CD4-positive, alpha-beta T cell (primary cell): ENCODE results near the gene CNTFR. TPM values are rescaled to one million over a fixed set of nuclear protein-coding genes. Genes with fewer than 3 reads are reported as not detected.

Source experiments
- ATAC-seq: fragments of 200-7000 bp; cut with Tn5 transposase; one replicate; pipeline ENCODE4 v1.10.0; 2022; ENCODE audit warnings: mild to moderate bottlenecking; ENCODE audit not compliant: poor library complexity
- CTCF ChIA-PET: fragments of 350-600 bp; sonication (Branson Sonifier 250); formaldehyde crosslinking; loops from one replicate; lab custom pipeline; 2021; ENCODE audit warnings: antibody characterized with exemption, inconsistent platforms; lab: Charles Lee
- POLR2A ChIA-PET: fragments of 350-600 bp; sonication (Branson Sonifier 250); formaldehyde crosslinking; loops from one replicate; lab custom pipeline; 2021; ENCODE audit warnings: antibody characterized with exemption, inconsistent platforms; lab: Charles Lee
- DNase-seq, 14 experiments: peaks; one replicate each; pipeline ENCODE4 v3.0.0-alpha.2; 2013 to 2020; ENCODE audit warnings: mixed read lengths in 2 of 14
- H3K27ac ChIP-seq, 2 donors: one replicate each; pipeline versions ENCODE4 v1.5.1 to v1.7.0; 2013; ENCODE audit warnings: low read length in 2 of 2, low read depth in 1 of 2, mild to moderate bottlenecking in 1 of 2
- H3K27me3 ChIP-seq, 2 experiments: 1 replicate in 1 of 2; 2 replicates in 1 of 2; pipeline versions ENCODE4 v1.6.1 to v1.7.0; 2013; ENCODE audit warnings: low read length in 2 of 2, control low read depth in 1 of 2, mild to moderate bottlenecking in 1 of 2, moderate library complexity in 1 of 2; ENCODE audit not compliant: insufficient read depth in 2 of 2, control insufficient read depth in 1 of 2
- H3K36me3 ChIP-seq: one replicate; pipeline ENCODE4 v1.6.1; 2013; ENCODE audit warnings: low read length, control low read depth; ENCODE audit not compliant: insufficient read depth
- H3K4me1 ChIP-seq: one replicate; pipeline ENCODE4 v1.6.1; 2013; ENCODE audit warnings: low read length, control low read depth; ENCODE audit not compliant: insufficient read depth
- H3K4me3 ChIP-seq: one replicate; pipeline ENCODE4 v1.5.1; 2013; ENCODE audit warnings: mild to moderate bottlenecking, low read length, moderate library complexity
- H3K9me3 ChIP-seq, 2 experiments: 1 replicate in 1 of 2; 2 replicates in 1 of 2; pipeline versions ENCODE4 v1.6.1 to v1.7.0; 2013; ENCODE audit warnings: low read length in 2 of 2, mild to moderate bottlenecking in 2 of 2, control low read depth in 1 of 2, moderate library complexity in 1 of 2; ENCODE audit not compliant: control insufficient read depth in 1 of 2, insufficient read depth in 1 of 2
- H3K27ac Mint-ChIP-seq: one replicate; pipeline ENCODE4 v1.8.0; 2020; ENCODE audit warnings: mixed read lengths
- H3K27me3 Mint-ChIP-seq: one replicate; pipeline ENCODE4 v1.8.0; 2021; ENCODE audit warnings: mixed read lengths
- H3K36me3 Mint-ChIP-seq: one replicate; pipeline ENCODE4 v1.8.0; 2021; ENCODE audit warnings: low read depth, mixed read lengths
- H3K4me1 Mint-ChIP-seq: one replicate; pipeline ENCODE4 v1.8.0; 2021; ENCODE audit warnings: low read depth, mixed read lengths
- H3K4me3 Mint-ChIP-seq: one replicate; pipeline ENCODE4 v1.8.0; 2020; ENCODE audit warnings: mild to moderate bottlenecking, mixed read lengths
- H3K9me3 Mint-ChIP-seq: one replicate; pipeline ENCODE4 v1.8.0; 2020; ENCODE audit warnings: mixed read lengths
- intact Hi-C, 2 experiments: fragments of 100-400 bp; cut with DNase I in 1 of 2; cut with micrococcal nuclease in 1 of 2; formaldehyde crosslinking; loops; one replicate each; pipeline versions ENCODE4 v1.15.1 to v1.9.0; 2023 to 2025; cut with DNase I, micrococcal nuclease
- total RNA-seq, 174 experiments: library from RNA in 2 of 174; stranded (reverse) in 2 of 174; gene quantifications; one replicate each; pipeline ENCODE4 v1.2.3 and lab custom pipeline; 2021 to 2026
- TF ChIP-seq, protein P1 (sequence below): fragments of 200-600 bp; IDR thresholded peaks from one replicate; pipeline ENCODE4 v1.8.0; 2022; ENCODE audit warnings: antibody characterized with exemption, mild to moderate bottlenecking

CNTFR gene
- total RNA-seq, 2 experiments from 2014 or later, result not detected

DNA sequence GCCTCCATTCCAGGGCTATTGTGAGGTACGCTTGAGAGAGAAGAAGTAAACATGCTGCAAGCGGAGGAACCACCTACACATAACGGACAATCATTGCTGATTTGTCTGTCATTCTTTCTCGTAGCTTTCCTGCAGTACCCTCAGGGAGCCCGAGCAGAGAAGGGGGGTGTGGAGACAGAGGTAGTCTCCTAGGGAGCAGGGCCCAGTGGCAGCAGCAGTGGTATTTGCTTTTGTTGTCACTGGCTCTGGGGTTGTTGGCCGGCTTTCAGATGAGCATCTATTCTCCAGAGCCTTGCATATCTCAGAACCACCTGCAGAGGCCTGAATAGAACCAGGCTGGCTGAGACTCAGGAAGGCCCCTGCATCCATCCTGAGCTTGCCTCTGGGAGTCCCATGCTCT lies 86.6 kb downstream of the CNTFR start:
- H3K9me3 Mint-ChIP-seq, result no peaks in the 10 kb centered on the region
- H3K27me3 Mint-ChIP-seq, result peaks cover 13% of the 10 kb centered on the region
- POLR2A ChIA-PET, result no interaction called here
- Histone ChIP-seq H3K27me3 (no peaks in the 10 kb centered on the region), H3K9me3 (no peaks in the 10 kb centered on the region), H3K4me3 (no peak overlapping the region), H3K27ac (no peak overlapping the region), H3K36me3 (no peaks in the 10 kb centered on the region), H3K4me1 (peaks cover 3% of the 10 kb centered on the region)
- no peak overlapping the region for H3K27ac Mint-ChIP-seq
- no peaks in the 10 kb centered on the region for H3K36me3 Mint-ChIP-seq
- no peak for ATAC-seq
- no peak for DNase-seq
- CTCF ChIA-PET, result interaction anchor here (0.9 kb wide), 1 partner anchor 99 kb away, joined by 3 read pairs; no protein-coding TSS in a partner anchor
- H3K4me1 Mint-ChIP-seq, result no peaks in the 10 kb centered on the region
- intact Hi-C loops, result loop anchor here in 1 of 2 experiments (5.0 kb wide), 1 partner anchor 134 kb away; the partner anchor contains the start of gene SIGMAR1
- no peak overlapping the region for H3K4me3 Mint-ChIP-seq
- TF ChIP-seq, protein P1, sequence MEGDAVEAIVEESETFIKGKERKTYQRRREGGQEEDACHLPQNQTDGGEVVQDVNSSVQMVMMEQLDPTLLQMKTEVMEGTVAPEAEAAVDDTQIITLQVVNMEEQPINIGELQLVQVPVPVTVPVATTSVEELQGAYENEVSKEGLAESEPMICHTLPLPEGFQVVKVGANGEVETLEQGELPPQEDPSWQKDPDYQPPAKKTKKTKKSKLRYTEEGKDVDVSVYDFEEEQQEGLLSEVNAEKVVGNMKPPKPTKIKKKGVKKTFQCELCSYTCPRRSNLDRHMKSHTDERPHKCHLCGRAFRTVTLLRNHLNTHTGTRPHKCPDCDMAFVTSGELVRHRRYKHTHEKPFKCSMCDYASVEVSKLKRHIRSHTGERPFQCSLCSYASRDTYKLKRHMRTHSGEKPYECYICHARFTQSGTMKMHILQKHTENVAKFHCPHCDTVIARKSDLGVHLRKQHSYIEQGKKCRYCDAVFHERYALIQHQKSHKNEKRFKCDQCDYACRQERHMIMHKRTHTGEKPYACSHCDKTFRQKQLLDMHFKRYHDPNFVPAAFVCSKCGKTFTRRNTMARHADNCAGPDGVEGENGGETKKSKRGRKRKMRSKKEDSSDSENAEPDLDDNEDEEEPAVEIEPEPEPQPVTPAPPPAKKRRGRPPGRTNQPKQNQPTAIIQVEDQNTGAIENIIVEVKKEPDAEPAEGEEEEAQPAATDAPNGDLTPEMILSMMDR, result no peak

DNA sequence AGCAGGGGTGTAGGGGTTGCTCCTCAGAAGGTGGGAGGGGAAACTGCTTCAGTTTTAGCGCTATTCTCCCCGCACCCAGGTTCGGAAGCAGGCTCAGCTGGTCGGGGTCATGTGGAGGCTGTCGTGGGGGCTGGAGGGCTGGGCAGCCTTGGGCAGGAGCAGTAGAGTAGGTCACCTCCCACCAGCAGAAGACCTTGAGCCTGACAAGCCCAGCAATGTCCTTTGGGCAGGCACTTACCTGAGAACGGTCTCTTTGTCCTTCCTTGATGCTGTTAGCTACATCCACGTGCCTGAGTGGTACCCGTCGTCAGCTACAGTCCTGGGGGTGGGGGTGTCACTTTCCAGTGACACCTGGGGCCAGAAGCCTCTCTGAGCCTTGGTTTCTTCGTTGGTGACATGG lies 87.1 kb downstream of the CNTFR start:
- H3K27ac Mint-ChIP-seq, result no peak overlapping the region
- H3K27me3 Mint-ChIP-seq, result peaks cover 13% of the 10 kb centered on the region
- no peak for ATAC-seq
- peaks cover 3% of the 10 kb centered on the region for H3K4me1 ChIP-seq
- intact Hi-C loops, result loop anchor here in 1 of 2 experiments (5.0 kb wide), 1 partner anchor 135 kb away; the partner anchor contains the start of gene SIGMAR1
- TF ChIP-seq, protein P1, result no peak
- ChIA-PET CTCF (interaction anchor here (0.9 kb wide), 1 partner anchor 99 kb away, joined by 3 read pairs; no protein-coding TSS in a partner anchor), POLR2A (no interaction called here)
- no peaks in the 10 kb centered on the region for H3K9me3 ChIP-seq
- DNase-seq, result no peak
- H3K4me3 Mint-ChIP-seq, result no peak overlapping the region
- no peak overlapping the region for H3K4me3 ChIP-seq
- no peaks in the 10 kb centered on the region for H3K4me1 Mint-ChIP-seq
- no peaks in the 10 kb centered on the region for H3K36me3 Mint-ChIP-seq
- H3K27me3 ChIP-seq, result no peaks in the 10 kb centered on the region
- no peaks in the 10 kb centered on the region for H3K9me3 Mint-ChIP-seq
- H3K27ac ChIP-seq, result no peak overlapping the region
- no peaks in the 10 kb centered on the region for H3K36me3 ChIP-seq

DNA sequence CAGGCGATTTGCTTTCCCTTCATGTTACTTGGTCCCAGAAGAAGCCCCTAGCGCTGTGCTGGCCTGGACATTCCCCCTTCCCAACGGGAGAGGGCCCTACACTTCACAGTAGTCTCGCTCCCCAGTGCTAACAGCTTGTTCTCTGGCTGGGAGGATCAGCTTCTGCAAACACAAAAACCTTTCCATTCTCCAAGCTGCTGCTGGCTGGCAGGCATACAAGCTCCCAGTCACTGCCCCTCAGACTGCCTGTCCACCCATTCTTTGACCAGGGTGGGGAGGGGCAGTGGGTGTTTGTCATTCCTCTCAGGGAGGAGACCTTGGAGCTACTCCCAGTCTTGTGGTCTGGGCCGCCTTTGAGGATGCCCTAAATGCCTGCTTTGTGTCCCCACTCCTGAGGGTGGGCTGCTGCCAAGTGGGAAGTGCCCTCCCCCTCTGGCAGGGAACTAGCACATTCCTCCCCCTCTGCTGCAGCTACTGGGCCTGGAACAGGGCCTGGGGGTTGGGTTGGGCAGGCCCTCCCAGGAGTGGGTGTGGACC lies 87.6 kb downstream of the CNTFR start:
- intact Hi-C loops, result loop anchor here in 1 of 2 experiments (5.0 kb wide), 1 partner anchor 135 kb away; the partner anchor contains the start of gene SIGMAR1
- no peaks in the 10 kb centered on the region for H3K36me3 ChIP-seq
- H3K36me3 Mint-ChIP-seq, result no peaks in the 10 kb centered on the region
- H3K27ac ChIP-seq, result no peak overlapping the region
- no peaks in the 10 kb centered on the region for H3K9me3 Mint-ChIP-seq
- POLR2A ChIA-PET, result no interaction called here
- H3K4me1 ChIP-seq, result peaks cover 3% of the 10 kb centered on the region
- ATAC-seq, result no peak
- CTCF ChIA-PET, result no interaction called here
- peaks cover 13% of the 10 kb centered on the region for H3K27me3 Mint-ChIP-seq
- DNase-seq, result no peak
- H3K27me3 ChIP-seq, result no peaks in the 10 kb centered on the region
- no peak overlapping the region for H3K27ac Mint-ChIP-seq
- H3K4me3 Mint-ChIP-seq, result no peak overlapping the region
- no peak overlapping the region for H3K4me3 ChIP-seq
- H3K9me3 ChIP-seq, result no peaks in the 10 kb centered on the region
- H3K4me1 Mint-ChIP-seq, result no peaks in the 10 kb centered on the region
- TF ChIP-seq, protein P1, result no peak

Other genes starting within 250 kb of the CNTFR start
- under 1 TPM; 0.42 to 0.58 TPM for gene MYORG, start 212.8 kb downstream of the CNTFR start, total RNA-seq
- 1 to 10 TPM; 7.7 to 8.5 TPM for gene FAM219A, start 131.2 kb downstream of the CNTFR start, total RNA-seq
- gene DNAI1, start 130.9 kb downstream of the CNTFR start, total RNA-seq, result not detected
- gene ENHO, start 66.7 kb downstream of the CNTFR start, total RNA-seq, result under 1 TPM in 1 of 2 experiments, not detected in 1; 0.45 TPM
- 1 to 10 TPM; 4.6 to 5.7 TPM for gene RPP25L, start 22.4 kb upstream of the CNTFR start, total RNA-seq
- gene DCTN3, start 30.8 kb upstream of the CNTFR start, total RNA-seq, result 10 to 100 TPM; 81.5 to 84.4 TPM
- under 1 TPM; 0.25 to 0.34 TPM for gene ARID3C, start 39.3 kb upstream of the CNTFR start, total RNA-seq
- 10 to 100 TPM; 11.7 to 12.1 TPM for gene SIGMAR1, start 48.1 kb upstream of the CNTFR start, total RNA-seq
- 100 to 1,000 TPM; 115 TPM for gene GALT, start 57.0 kb upstream of the CNTFR start, total RNA-seq
- gene IL11RA, start 62.5 kb upstream of the CNTFR start, total RNA-seq, result 100 to 1,000 TPM; 117 TPM
- not detected for gene CCL27, start 72.9 kb upstream of the CNTFR start, total RNA-seq
- gene CCL19, start 101.6 kb upstream of the CNTFR start, total RNA-seq, result not detected
- gene CCL21, start 120.4 kb upstream of the CNTFR start, total RNA-seq, result not detected